Measurements from ENCODE around the gene IGFL2. TPM values are rescaled to one million over a fixed set of nuclear protein-coding genes. Genes with fewer than 3 reads are reported as not detected.

Gene IGFL2
- total RNA-seq, 2 donors from 2014 or later = not detected

DNA sequence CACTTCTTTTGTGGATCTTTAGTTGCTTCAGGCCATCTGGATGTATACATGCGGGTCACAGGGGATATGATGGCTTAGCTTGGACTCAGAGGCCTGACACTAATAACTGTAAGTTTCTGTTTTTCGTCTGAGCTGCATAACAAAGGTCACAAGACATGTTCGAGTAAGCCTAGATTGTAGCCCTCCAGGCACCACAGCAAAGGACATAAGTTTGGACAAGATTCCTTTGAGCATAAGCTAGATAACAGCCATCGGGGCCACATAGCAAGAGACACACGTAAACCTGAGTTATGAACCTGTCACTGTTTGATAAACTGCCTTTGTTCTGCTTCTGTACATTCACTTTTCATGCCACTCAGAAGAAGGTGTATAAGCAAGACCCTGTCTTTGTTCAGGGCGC, 38.2 kb upstream of the IGFL2 start:
- intact Hi-C loops (cut with DNase I) = no loop called here
- no peaks in the 10 kb centered on the region for H3K4me1 ChIP-seq
- no peak for ATAC-seq

GRCh38 chr19:46111376-46111775, 36.7 kb upstream of the IGFL2 start:
- Histone ChIP-seq H3K27ac (no peak overlapping the region), H3K27me3 (no peaks in the 10 kb centered on the region), H3K36me3 (replicated peaks in 1 of 2; ENCODE audit: insufficient read depth in 1 of 2, low read depth in 2 of 2) (no peaks in the 10 kb centered on the region), H3K9me3 (no peaks in the 10 kb centered on the region), H3K4me1 (peaks cover 7% of the 10 kb centered on the region), H3K4me3 (no peak overlapping the region)
- no peak for TF ChIP-seq CTCF (IDR thresholded peaks at IDR 0.05)
- no peak for TF ChIP-seq POLR2A (IDR thresholded peaks at IDR 0.05)
- DNase-seq (no peak), ATAC-seq (no peak)
- intact Hi-C loops (cut with DNase I) = no loop called here
- 65 to 71% methylated on average over 3 of the region's 3 CpGs for WGBS, 2 donors

More for the DNA sequence above, 38.2 kb upstream of the IGFL2 start:
- no peak overlapping the region for H3K4me3 ChIP-seq
- no peaks in the 10 kb centered on the region for H3K27me3 ChIP-seq
- no peaks in the 10 kb centered on the region for H3K9me3 ChIP-seq
- H3K27ac ChIP-seq = no peak overlapping the region
- TF ChIP-seq CTCF (IDR thresholded peaks at IDR 0.05) (no peak), POLR2A (IDR thresholded peaks at IDR 0.05) (no peak)
- no peak for DNase-seq
- WGBS, 2 donors = 53 to 71% methylated on average over 6 of the region's 6 CpGs
- H3K36me3 ChIP-seq (replicated peaks in 1 of 2; ENCODE audit: insufficient read depth in 1 of 2, low read depth in 2 of 2) = no peaks in the 10 kb centered on the region

DNA sequence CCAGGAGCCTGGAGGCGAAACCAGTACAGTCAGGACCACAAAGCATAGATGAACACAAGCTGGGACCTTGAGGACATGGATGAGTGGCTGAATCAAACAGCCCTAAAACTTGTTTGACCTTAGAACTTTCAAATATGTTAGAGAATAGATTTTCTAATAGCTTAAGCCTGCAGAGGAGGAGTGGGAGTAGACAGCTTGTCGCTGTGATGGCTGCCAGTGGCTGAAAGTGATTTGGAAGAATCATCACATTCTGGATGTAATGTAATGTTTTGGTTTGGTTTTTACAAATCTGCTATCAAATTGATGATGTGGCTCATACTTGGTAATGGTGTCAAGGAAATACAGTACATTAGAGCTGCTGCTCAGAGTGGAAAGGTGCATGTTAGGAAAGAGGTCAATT, 35.5 kb upstream of the IGFL2 start:
- Histone ChIP-seq H3K9me3 (no peaks in the 10 kb centered on the region), H3K4me1 (peaks cover 7% of the 10 kb centered on the region), H3K4me3 (no peak overlapping the region), H3K27me3 (no peaks in the 10 kb centered on the region), H3K36me3 (replicated peaks in 1 of 2; ENCODE audit: insufficient read depth in 1 of 2, low read depth in 2 of 2) (no peaks in the 10 kb centered on the region), H3K27ac (no peak overlapping the region)
- no peak for TF ChIP-seq CTCF (IDR thresholded peaks at IDR 0.05)
- TF ChIP-seq POLR2A (IDR thresholded peaks at IDR 0.05) = no peak
- no peak for DNase-seq
- no peak for ATAC-seq
- 76 to 77% methylated on average over 2 of the region's 2 CpGs for WGBS, 2 donors
- intact Hi-C loops (cut with DNase I) = no loop called here

GRCh38 chr19:46113726-46114125, 34.3 kb upstream of the IGFL2 start:
- Histone ChIP-seq H3K36me3 (replicated peaks in 1 of 2; ENCODE audit: insufficient read depth in 1 of 2, low read depth in 2 of 2) (no peaks in the 10 kb centered on the region), H3K4me1 (peaks cover 7% of the 10 kb centered on the region), H3K4me3 (no peak overlapping the region), H3K27me3 (no peaks in the 10 kb centered on the region), H3K9me3 (no peaks in the 10 kb centered on the region), H3K27ac (no peak overlapping the region)
- 14 to 38% methylated on average over 1 of the region's 1 CpG for WGBS, 2 donors
- ATAC-seq (no peak), DNase-seq (no peak)
- no peak for TF ChIP-seq CTCF (IDR thresholded peaks at IDR 0.05)
- TF ChIP-seq POLR2A (IDR thresholded peaks at IDR 0.05) = no peak
- intact Hi-C loops (cut with DNase I) = no loop called here

DNA sequence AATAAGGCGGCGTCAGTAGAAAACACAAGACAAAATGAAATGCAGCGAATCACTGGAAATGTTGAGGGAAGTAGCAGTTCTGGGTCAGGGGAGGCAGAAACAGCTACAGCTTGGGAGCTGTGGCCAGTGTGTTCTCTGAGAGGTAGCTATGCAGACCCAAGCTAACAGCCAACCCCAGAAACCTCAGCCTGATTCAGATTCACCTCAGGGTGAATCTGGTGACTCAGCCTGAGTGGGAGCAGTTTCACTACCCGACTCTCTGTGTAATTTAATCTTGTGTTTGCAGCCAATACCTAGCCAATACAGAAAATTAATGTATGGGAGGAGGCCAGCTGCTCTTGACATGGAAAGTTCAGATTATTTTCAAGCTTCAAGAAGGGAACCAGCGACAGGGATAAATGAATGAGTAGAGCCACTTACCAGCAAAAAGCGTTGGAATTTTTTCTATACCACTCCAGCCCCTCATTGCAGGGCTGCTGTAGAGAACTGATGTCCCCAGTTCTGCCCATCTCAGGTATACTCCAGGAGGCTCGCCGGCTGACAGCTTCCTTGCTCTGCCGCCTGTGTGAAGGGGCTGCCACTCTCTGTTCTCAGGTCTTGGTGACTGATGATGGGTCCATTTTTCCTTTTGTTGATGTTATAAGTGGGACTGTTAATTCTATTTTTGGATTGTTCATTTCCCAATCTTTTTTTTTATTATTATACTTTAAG, 32.5 kb upstream of the IGFL2 start:
- intact Hi-C loops (cut with DNase I) = no loop called here
- 51 to 53% methylated on average over 9 of the region's 9 CpGs for WGBS, 2 donors
- no peak overlapping the region for H3K4me3 ChIP-seq
- no peak for TF ChIP-seq CTCF (IDR thresholded peaks at IDR 0.05)
- no peak for TF ChIP-seq POLR2A (IDR thresholded peaks at IDR 0.05)
- no peak overlapping the region for H3K27ac ChIP-seq
- no peaks in the 10 kb centered on the region for H3K9me3 ChIP-seq
- DNase-seq (peak in 3 of 4 donors; percentile 14 to 22 (median 16)), ATAC-seq (no peak)
- no peaks in the 10 kb centered on the region for H3K27me3 ChIP-seq
- H3K36me3 ChIP-seq (replicated peaks in 1 of 2; ENCODE audit: insufficient read depth in 1 of 2, low read depth in 2 of 2) = no peaks in the 10 kb centered on the region
- H3K4me1 ChIP-seq = peaks cover 7% of the 10 kb centered on the region
